Activated CD4-positive, CD25-positive, alpha-beta regulatory T cell treated with anti-CD3 and anti-CD28 coated beads, Interleukin-2, amount 50 U/mL, for 16 hours (primary cell): ENCODE measurements around the gene IL32.
A peak's percentile ranks its signal among the peaks of the same experiment; 100 is the strongest.

Source experiments
- DNase-seq: peaks from one replicate; pipeline ENCODE4 v3.0.0-alpha.2; 2020; ENCODE audit warnings: low read depth, low spot score

The IL32 gene

DNA sequence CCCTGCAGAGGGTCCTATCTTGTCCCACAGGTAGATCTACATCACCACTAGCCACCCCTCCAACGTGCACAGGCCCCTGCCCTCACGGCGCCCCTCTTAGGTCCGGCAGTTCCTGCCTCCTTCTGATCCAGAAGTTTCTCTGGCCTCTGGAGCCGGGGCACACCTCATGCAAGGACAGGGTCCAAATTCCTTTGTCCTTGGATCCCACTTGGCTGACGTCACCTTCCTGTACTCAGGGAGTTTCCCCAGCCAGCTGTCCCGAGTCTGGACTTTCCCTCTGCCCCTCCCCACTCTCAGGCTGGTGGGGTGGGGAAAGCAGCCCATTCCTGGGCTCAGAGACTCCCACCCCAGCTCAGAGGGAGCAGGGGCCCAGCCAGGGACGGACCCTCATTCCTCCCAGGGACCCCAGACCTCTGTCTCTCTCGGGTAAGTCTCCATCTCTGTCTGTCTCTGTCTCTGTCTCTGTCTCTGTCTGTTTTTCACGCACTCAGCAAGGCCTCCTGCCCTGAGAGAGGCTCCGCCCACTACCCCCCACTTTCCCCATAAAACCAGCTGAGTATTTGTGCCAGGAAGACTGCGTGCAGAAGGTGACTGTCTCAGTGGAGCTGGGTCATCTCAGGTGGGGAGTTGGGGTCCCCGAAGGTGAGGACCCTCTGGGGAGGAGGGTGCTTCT is at the start of gene IL32:
Gene IL32 (plus strand): TSS at position 572 of the 673 bp plus-strand sequence. CDS start 172 bp downstream, outside the sequence.
- peak; percentile 50 for DNase-seq

- no peak for DNase-seq
Observed at GRCh38 chr16:3015865-3016521, 49.4 kb upstream of the IL32 start.

- DNase-seq, result no peak
Observed at GRCh38 chr16:3017344-3017743, 48.1 kb upstream of the IL32 start.

- no peak for DNase-seq
Observed at GRCh38 chr16:3017794-3018506, 47.5 kb upstream of the IL32 start, which contains the start of gene CLDN6. TSS of gene CLDN6 (minus strand) at chr16:3018183. CDS start at chr16:3016021, 2,162 bp downstream.

DNA sequence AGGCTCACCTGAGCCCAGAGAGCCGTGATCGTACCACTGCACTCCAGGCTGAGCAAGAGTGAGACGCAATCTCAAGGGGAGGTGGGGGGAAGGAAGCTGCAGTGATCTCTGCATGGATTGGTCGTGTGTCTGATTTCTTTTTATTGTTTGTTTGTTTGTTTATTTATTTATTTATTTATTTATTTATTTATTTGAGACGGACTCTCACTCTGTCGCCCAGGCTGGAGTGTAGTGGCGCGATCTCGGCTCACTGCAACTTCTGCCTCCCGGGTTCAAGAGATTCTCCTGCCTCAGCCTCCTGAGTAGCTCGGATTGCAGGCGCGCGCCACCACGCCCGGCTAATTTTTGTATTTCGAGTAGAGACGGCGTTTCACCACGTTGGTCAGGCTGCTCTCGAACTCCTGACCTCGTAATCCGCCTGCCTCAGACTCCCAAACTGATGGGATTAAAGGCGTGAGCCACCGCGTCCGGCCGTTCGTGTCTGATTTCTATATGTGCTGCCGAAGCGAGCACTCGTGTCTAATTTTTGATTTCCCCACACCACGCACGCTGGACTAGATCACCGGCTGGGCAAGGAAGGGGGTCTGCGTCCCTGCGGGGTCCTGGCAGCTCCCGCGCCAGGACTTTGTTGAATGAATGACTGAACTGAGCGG is 45.7 kb upstream of the IL32 start:
- DNase-seq, result no peak

DNA sequence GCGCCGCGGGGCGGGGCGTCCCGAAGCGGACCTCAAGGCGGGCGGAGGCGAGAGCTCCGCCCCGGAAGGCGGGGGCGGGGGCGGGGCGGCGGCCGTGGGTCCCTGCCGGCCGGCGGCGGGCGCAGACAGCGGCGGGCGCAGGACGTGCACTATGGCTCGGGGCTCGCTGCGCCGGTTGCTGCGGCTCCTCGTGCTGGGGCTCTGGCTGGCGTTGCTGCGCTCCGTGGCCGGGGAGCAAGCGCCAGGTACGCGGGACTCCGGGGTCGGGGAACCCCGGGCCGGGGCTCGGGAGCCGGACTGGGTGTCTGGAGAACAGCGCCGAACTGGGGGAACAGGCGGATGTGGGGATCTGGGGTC is 45.2 kb upstream of the IL32 start, which contains the start of gene TNFRSF12A:
Gene TNFRSF12A (plus strand): TSS at position 122 of the 357 bp plus-strand sequence. CDS start 30 bp downstream, at position 152.
- DNase-seq, result peak; percentile 37

DNA sequence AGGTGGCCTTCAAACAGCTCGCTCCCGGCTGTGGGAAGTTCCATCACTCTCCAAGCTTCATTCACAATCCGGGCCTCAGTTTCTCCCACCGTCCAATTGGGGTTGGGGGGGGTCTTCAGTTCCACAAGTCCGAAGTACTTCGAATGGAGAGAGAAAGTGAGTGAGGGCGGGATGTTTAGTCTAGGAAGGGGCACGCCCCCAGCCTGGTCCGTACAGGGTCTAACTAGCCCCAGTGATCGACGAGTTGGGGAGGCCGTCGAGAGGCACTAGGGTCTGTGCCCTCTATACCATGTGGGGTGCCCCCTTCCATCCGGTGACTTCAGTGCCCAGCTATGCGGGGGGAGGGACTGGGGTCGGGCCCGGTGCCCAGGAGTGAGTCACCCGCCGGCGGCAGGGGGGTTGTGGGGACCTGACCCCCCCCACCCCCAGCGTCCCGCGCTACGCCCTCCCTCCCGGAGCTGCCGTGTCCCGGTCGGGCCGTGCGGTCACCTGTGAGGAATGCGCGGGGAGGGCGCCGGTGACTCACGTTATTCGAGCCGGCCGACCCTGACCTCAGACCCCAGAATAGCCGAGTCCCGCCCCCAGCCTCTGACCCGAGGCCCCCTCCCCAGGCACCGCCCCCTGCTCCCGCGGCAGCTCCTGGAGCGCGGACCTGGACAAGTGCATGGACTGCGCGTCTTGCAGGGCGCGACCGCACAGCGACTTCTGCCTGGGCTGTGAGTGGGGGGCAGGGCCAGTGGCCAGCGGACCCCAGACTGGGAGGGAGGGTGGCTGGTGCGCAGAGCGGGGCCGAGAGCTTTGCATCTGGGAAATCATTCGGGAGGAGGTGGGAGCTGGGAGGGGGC is 44.6 kb upstream of the IL32 start:
- DNase-seq, result no peak

DNA sequence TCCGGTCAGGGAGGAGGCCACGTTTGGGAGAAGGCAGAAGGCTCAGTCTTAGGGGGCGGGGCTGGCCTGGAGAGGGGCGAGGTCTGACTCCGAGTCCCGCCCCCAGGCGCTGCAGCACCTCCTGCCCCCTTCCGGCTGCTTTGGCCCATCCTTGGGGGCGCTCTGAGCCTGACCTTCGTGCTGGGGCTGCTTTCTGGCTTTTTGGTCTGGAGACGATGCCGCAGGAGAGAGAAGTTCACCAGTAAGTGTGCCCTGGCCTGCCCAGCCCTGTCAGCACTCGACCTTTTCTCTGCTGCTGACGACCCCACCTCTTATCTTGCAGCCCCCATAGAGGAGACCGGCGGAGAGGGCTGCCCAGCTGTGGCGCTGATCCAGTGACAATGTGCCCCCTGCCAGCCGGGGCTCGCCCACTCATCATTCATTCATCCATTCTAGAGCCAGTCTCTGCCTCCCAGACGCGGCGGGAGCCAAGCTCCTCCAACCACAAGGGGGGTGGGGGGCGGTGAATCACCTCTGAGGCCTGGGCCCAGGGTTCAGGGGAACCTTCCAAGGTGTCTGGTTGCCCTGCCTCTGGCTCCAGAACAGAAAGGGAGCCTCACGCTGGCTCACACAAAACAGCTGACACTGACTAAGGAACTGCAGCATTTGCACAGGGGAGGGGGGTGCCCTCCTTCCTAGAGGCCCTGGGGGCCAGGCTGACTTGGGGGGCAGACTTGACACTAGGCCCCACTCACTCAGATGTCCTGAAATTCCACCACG is 43.8 kb upstream of the IL32 start:
- peak; percentile 44 for DNase-seq

DNA sequence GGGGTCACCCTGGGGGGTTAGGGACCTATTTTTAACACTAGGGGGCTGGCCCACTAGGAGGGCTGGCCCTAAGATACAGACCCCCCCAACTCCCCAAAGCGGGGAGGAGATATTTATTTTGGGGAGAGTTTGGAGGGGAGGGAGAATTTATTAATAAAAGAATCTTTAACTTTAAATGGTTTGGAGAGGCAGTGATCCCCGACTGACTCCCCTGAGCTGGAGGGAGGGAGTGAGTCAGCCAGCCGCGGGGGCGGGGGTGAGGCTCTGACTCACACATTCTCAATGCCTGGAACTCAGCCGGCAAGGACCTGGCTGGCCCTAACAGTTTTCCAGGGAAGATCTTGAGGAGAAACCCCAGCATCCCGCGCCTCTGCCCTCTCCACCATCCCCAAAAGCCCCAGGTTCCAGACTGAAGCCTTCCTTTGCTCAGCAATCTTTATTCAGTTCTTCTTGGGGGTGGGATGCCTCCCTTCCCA is 43.2 kb upstream of the IL32 start:
- DNase-seq, result peak; percentile 70

GRCh38 chr16:3022684-3023414 is 42.6 kb upstream of the IL32 start:
- DNase-seq, result no peak

DNA sequence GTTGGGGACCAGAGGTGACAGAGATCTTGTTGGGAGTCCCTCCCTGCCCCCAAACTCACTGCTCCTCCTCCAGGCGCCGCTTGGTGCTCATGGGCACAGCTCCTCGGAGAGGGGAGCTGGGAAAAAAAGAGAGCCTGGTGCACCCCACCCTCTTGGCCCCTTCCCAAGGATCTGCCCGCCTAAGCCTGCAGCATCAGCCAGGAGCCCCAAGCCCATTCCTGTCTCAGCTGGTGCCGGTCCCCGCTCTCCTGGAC is 42.1 kb upstream of the IL32 start:
- no peak for DNase-seq

DNA sequence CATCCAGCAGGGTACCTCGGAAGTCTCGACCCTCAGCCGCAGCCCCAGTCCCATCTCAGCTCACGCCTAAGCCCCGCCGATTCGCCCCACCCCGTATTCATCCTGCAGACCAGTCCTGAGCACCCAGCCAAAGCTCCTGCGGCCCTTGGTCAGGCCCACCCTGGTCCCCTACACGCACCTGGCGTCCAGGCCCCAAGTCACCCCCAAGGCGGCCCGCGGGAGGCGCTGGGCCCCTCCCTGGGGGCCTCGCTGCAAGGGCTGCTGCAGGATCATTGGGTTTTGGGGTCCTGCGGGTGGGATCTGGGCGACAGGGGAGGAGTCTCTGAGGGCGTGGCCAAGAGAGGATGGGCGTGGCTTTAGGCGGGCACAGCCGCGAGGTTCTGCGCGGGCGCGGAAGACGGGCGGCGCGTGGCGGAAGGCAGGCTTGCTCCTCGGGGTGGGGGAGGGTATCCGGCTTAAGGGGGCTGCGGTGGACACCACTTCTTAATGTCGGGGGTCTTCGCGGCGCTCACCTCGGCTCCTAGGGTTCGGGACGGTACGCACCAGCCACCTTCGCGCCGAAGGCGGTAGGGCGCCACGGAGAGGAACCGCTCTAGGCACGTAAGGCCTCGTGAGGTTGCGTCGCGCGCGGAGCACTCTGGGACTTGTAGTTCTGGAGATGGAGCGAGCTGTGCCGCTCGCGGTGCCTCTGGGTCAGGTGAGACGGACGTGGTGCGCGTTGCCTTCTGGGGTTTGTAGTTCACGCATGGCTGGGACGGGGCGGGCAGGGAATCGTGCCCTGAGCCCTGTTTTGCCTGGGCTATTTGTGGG is 41.6 kb upstream of the IL32 start, which contains the start of the genes HCFC1R1 and THOC6:
Gene HCFC1R1 (minus strand): TSS at position 274 of the 810 bp plus-strand sequence. CDS start 1 bp downstream, at position 273.
Gene THOC6 (plus strand): TSS at position 367 of the 810 bp plus-strand sequence. CDS start 292 bp downstream, at position 659.
- peak; percentile 92 for DNase-seq

- DNase-seq, result no peak
Observed at GRCh38 chr16:3025032-3026002, 40.1 kb upstream of the IL32 start.

DNA sequence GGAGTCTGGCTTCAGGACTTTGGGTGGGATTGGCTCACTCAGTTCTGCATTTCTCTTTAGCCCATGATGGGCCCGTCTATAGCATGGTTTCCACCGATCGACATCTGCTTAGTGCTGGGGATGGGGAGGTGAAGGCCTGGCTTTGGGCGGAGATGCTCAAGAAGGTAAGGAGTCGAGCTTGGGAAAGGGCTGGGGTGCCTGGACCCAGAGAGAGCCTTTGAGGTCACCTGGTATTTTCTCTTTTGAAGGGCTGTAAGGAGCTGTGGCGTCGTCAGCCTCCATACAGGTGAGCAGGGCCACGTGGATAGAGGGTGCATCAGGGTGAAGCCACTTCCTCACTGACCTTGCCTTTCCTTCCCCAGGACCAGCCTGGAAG is 39.4 kb upstream of the IL32 start:
- DNase-seq, result no peak

GRCh38 chr16:3026609-3027488 is 38.6 kb upstream of the IL32 start:
- no peak for DNase-seq

DNA sequence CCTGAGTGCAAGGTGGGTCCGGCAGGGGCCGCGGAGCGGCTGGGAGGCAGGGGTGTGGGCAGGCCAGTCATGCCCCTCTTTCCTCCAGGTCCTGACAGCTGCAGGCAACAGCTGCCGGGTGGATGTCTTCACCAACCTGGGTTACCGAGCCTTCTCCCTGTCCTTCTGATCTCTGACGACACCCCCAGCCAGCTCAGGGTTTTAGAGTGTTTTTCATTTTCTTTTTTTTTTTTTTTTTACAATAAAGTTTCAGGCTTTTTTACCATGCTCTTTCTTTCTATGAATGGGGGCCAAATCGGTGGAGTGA is 38.0 kb upstream of the IL32 start:
- no peak for DNase-seq
